Muscle layer of duodenum (tissue), 2 donors: Measurements from ENCODE around the gene CR2.

Source experiments
- H3K27ac ChIP-seq: one replicate; pipeline ENCODE4 v1.7.0; 2013; ENCODE audit warnings: mild to moderate bottlenecking, low read length
- H3K27me3 ChIP-seq: one replicate; pipeline ENCODE4 v1.7.0; 2013; ENCODE audit warnings: low read depth, mild to moderate bottlenecking, control low read depth, low read length
- H3K36me3 ChIP-seq, 2 donors: one replicate each; pipeline ENCODE4 v1.7.0; 2013; ENCODE audit warnings: low read length in 2 of 2, control low read depth in 1 of 2, mild to moderate bottlenecking in 1 of 2; ENCODE audit not compliant: insufficient read depth in 2 of 2, control insufficient read depth in 1 of 2
- H3K4me1 ChIP-seq, 2 donors: one replicate each; pipeline ENCODE4 v1.7.0; 2013; ENCODE audit warnings: low read length in 2 of 2, mild to moderate bottlenecking in 2 of 2, control low read depth in 1 of 2, moderate library complexity in 1 of 2; ENCODE audit not compliant: insufficient read depth in 2 of 2, control insufficient read depth in 1 of 2
- H3K4me3 ChIP-seq, 2 donors: one replicate each; pipeline ENCODE4 v1.7.0; 2013; ENCODE audit warnings: low read length in 2 of 2, low read depth in 1 of 2, mild to moderate bottlenecking in 1 of 2
- H3K9me3 ChIP-seq, 2 donors: one replicate each; pipeline ENCODE4 v1.7.0; 2013; ENCODE audit warnings: low read length in 2 of 2, control low read depth in 1 of 2, mild to moderate bottlenecking in 1 of 2; ENCODE audit not compliant: control insufficient read depth in 1 of 2
- donor health status: healthy.

Gene CR2

DNA sequence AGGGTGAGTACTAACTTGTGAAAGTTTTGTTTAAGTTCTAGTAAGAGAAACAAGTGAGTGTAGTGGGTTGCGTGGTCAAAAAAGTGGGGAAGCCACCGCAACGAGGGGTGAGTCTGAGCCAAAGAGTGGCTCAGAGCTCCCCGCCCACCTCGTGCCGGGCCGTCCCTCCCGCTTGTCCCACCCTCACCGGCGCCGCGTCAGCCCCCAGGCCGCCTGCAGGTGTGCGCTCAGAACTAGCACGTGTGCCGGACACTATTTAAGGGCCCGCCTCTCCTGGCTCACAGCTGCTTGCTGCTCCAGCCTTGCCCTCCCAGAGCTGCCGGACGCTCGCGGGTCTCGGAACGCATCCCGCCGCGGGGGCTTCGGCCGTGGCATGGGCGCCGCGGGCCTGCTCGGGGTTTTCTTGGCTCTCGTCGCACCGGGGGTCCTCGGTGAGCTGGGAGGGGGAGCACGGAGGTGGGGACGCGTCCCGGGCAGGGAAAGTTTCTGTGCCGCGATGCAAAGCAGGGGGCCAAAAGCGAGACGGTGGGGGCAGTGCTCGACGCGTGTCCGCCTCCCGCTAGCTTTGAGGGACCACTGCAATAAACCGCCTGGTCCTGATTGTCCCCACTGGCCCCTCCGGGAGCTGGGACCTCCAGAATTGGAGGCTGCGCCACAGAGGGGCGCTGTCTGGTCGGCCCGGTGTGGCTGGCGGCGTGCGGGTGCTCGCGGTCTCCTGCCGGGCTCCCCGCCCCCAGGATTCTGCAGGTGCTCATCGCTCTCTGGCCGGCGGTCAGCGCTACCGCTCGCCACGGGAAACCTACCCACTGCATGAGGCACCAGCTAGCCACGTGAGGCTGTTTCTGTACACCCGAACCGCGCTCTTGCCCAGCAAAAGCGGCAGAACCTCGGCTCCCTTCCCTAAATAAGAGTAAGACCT lies at the start of gene CR2:
Gene CR2 (plus strand): TSS at position 283 of the 919 bp plus-strand sequence. CDS start 91 bp downstream, at position 374.
- H3K27me3 ChIP-seq, result no peaks in the 10 kb centered on the region
- H3K36me3 ChIP-seq, result no peaks in the 10 kb centered on the region
- peaks cover 0 to 15% of the 10 kb centered on the region in 2 donors for H3K4me1 ChIP-seq
- no peaks in the 10 kb centered on the region for H3K9me3 ChIP-seq
- H3K4me3 ChIP-seq, result peak within 1 kb of the TSS; percentile 56 to 63
- no peak within 1 kb of the TSS for H3K27ac ChIP-seq

DNA sequence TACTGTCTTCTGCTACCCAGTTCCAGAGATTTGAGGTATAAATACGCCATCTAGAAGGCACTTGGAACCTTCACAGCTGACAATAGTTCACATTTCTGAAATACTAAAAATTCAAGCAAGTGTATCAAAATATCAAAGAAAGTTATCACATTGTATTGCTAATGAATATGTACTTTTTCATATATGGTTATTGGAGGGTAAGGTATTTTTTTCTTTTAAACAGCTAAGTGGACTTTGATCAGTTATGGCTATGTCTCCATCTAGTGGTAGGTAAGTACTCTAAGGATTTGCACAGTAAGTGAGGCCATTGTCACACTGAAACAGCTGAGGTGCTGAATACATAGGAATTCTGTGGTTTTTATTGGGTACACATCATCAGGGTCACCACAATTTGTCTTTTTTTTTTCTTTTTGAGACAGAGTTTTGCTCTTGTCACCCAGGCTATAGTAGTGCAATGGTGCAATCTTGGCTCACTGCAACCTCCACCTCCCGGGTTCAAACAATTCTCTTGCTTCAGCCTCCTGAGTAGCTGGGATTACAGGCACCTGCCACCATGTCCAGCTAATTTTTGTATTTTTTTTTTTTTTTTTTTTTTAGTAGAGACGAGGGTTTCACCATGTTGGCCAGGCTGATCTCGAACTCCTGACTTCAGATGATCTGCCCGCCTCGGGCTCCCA lies 49.1 kb upstream of the CR2 start:
- Histone ChIP-seq H3K4me1 (no peaks in the 10 kb centered on the region), H3K27ac (no peak overlapping the region), H3K27me3 (no peaks in the 10 kb centered on the region), H3K4me3 (no peak overlapping the region), H3K36me3 (no peaks in the 10 kb centered on the region), H3K9me3 (no peaks in the 10 kb centered on the region)

GRCh38 chr1:207405814-207406213 lies 48.3 kb upstream of the CR2 start:
- Histone ChIP-seq H3K27me3 (no peaks in the 10 kb centered on the region), H3K9me3 (no peaks in the 10 kb centered on the region), H3K36me3 (no peaks in the 10 kb centered on the region), H3K4me3 (no peak overlapping the region), H3K27ac (no peak overlapping the region), H3K4me1 (no peaks in the 10 kb centered on the region)

GRCh38 chr1:207407655-207408260 lies 46.4 kb upstream of the CR2 start:
- Histone ChIP-seq H3K27ac (no peak overlapping the region), H3K4me1 (no peaks in the 10 kb centered on the region), H3K4me3 (no peak overlapping the region), H3K9me3 (no peaks in the 10 kb centered on the region), H3K27me3 (no peaks in the 10 kb centered on the region), H3K36me3 (no peaks in the 10 kb centered on the region)

- Histone ChIP-seq H3K27ac (no peak overlapping the region), H3K4me3 (no peak overlapping the region), H3K27me3 (no peaks in the 10 kb centered on the region), H3K4me1 (no peaks in the 10 kb centered on the region), H3K36me3 (no peaks in the 10 kb centered on the region), H3K9me3 (no peaks in the 10 kb centered on the region)
Observed at GRCh38 chr1:207412845-207413244, 41.3 kb upstream of the CR2 start.

GRCh38 chr1:207414606-207415108 lies 39.5 kb upstream of the CR2 start:
- H3K4me3 ChIP-seq, result no peak overlapping the region
- H3K9me3 ChIP-seq, result peaks cover 0 to 6% of the 10 kb centered on the region in 2 donors
- no peaks in the 10 kb centered on the region for H3K4me1 ChIP-seq
- H3K27me3 ChIP-seq, result no peaks in the 10 kb centered on the region
- no peaks in the 10 kb centered on the region for H3K36me3 ChIP-seq
- H3K27ac ChIP-seq, result peak overlapping the region; percentile 9

DNA sequence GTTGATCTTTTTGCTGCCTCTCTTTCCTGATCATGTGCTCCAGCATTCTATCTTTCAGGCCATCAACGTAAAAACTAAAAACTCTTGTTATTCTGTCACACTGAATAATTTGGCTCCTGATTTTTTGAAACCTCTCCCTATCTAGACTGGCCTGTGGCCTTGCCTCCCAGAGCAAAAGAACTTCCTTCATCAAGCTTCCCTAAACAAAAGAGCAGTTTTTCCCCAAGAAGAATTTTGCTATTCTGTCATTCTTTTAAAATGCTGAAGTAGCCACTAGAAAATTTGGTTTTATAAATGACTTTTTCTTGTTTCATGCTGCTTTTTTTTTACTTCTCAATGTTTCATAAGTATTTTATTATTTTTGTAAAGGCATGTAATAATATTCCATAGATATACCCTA lies 37.1 kb upstream of the CR2 start:
- Histone ChIP-seq H3K4me1 (no peaks in the 10 kb centered on the region), H3K36me3 (no peaks in the 10 kb centered on the region), H3K27me3 (no peaks in the 10 kb centered on the region), H3K4me3 (no peak overlapping the region), H3K9me3 (peaks cover 0 to 15% of the 10 kb centered on the region in 2 donors), H3K27ac (no peak overlapping the region)

DNA sequence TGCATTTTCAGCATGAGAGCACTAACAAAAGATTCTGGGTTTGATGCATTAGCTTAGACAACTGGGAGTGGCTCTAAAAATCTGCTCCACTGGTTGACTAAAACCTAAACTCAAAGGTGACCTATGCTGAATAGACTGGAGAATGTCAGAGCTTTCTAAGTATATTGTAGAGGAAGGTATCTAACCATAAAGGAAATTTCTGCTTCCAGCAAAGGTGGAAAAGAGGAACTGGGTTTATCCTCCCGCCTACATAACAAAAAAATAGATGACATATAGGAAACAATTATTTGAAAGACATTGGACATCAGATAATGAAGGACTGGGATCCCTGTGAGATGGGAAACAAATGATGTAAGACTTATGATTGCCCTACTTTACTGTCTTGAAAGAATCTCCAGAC lies 35.8 kb upstream of the CR2 start:
- Histone ChIP-seq H3K27ac (no peak overlapping the region), H3K4me1 (no peaks in the 10 kb centered on the region), H3K27me3 (no peaks in the 10 kb centered on the region), H3K36me3 (no peaks in the 10 kb centered on the region), H3K9me3 (peaks cover 0 to 15% of the 10 kb centered on the region in 2 donors), H3K4me3 (no peak overlapping the region)

- H3K9me3 ChIP-seq, result peaks cover 0 to 15% of the 10 kb centered on the region in 2 donors
- no peaks in the 10 kb centered on the region for H3K36me3 ChIP-seq
- no peaks in the 10 kb centered on the region for H3K4me1 ChIP-seq
- no peaks in the 10 kb centered on the region for H3K27me3 ChIP-seq
- no peak overlapping the region for H3K27ac ChIP-seq
- H3K4me3 ChIP-seq, result no peak overlapping the region
Observed at GRCh38 chr1:207420109-207420508, 34.0 kb upstream of the CR2 start.

- Histone ChIP-seq H3K27ac (no peak overlapping the region), H3K36me3 (no peaks in the 10 kb centered on the region)
Observed at GRCh38 chr1:207421078-207421477, 33.0 kb upstream of the CR2 start.

More at GRCh38 chr1:207421078-207421477, 33.0 kb upstream of the CR2 start:
- H3K4me1 ChIP-seq, result no peaks in the 10 kb centered on the region
- H3K27me3 ChIP-seq, result no peaks in the 10 kb centered on the region
- no peak overlapping the region for H3K4me3 ChIP-seq
- peaks cover 0 to 15% of the 10 kb centered on the region in 2 donors for H3K9me3 ChIP-seq
